Measurements from ENCODE around the gene NR3C1.
"Not testable (repeated sequence)": the region's sequence is repeated elsewhere in the genome, so short reads cannot be mapped to it uniquely, and the experiment has no call there.

Gene NR3C1

GRCh38 chr5:143334903-143335302, 68.6 kb downstream of the NR3C1 start:
- no peaks in the 10 kb centered on the region for H3K36me3 ChIP-seq (ENCODE audit: control insufficient read depth, insufficient read depth, low read length)
- H3K9me3 ChIP-seq (ENCODE audit: control insufficient read depth, low read length): no peaks in the 10 kb centered on the region
- no peaks in the 10 kb centered on the region for H3K4me1 ChIP-seq (ENCODE audit: control insufficient read depth, insufficient read depth, low read length)
- no peak overlapping the region for H3K9ac ChIP-seq (ENCODE audit: low read length)
- no peaks in the 10 kb centered on the region for H3K27me3 ChIP-seq (ENCODE audit: control insufficient read depth, insufficient read depth, low read length)
- no peak overlapping the region for H3K4me3 ChIP-seq (ENCODE audit: low read length)

DNA sequence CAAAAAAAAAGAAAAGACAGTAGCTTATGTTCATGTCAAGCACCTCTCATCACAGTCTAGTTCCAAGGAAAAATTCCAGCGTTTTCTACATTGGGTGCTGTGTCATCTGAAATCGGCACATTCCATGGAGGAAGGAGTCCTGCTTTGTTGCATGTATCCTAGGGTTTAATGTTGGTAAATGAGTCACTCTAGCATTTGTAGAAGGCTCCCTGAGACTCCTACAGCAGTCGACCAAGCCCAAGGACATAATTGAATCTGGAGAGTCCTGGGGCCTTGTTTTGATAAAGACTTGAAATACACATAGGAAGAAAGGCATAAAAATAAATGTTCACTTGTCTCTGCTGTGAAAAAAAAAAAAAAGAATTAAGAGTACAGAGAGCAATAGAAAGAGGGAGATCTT, 69.1 kb downstream of the NR3C1 start:
- not testable (repeated sequence) for H3K36me3 ChIP-seq (ENCODE audit: control insufficient read depth, insufficient read depth, low read length); H3K9me3 ChIP-seq (ENCODE audit: control insufficient read depth, low read length); H3K4me1 ChIP-seq (ENCODE audit: control insufficient read depth, insufficient read depth, low read length); H3K9ac ChIP-seq (ENCODE audit: low read length); H3K4me3 ChIP-seq (ENCODE audit: low read length); H3K27me3 ChIP-seq (ENCODE audit: control insufficient read depth, insufficient read depth, low read length)

DNA sequence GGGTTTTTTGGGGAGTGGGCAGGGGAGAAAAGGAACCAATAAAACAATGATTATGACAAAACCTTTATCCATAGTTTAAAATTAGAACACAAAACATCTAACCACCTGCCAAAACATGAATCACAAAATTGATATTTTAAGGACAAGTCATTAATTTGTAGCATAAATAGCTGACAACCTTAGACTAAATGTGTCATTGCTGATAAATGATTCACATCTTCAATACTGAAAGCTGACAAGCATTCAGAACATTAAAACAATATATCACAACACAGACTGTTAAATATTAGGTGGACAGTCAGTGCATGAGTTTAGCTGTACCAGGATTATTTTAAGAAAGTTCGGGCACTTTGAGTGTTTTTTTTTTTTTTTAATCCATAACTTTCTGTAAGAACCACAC, 71.5 kb downstream of the NR3C1 start:
- no peaks in the 10 kb centered on the region for H3K9me3 ChIP-seq (ENCODE audit: control insufficient read depth, low read length)
- no peak overlapping the region for H3K9ac ChIP-seq (ENCODE audit: low read length)
- H3K36me3 ChIP-seq (ENCODE audit: control insufficient read depth, insufficient read depth, low read length): no peaks in the 10 kb centered on the region
- no peak overlapping the region for H3K4me3 ChIP-seq (ENCODE audit: low read length)
- no peaks in the 10 kb centered on the region for H3K4me1 ChIP-seq (ENCODE audit: control insufficient read depth, insufficient read depth, low read length)
- H3K27me3 ChIP-seq (ENCODE audit: control insufficient read depth, insufficient read depth, low read length): no peaks in the 10 kb centered on the region

DNA sequence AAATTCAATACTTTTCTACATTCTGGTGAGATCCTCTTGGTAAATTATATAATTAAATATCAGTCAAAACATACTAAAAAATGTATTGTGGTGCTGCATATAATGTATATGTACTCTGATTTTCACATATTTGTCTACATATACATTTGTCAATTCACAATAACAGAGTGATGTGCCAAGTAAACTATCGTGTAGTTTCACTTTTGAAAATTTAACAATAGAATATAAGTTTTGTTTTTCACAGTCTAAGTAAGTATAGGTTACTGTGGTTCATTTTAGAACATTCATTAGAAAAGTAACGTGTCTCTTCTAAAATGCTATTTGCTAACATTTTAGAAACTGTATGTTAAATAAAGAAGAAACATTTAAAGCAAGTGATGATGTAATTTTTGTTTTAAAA, 73.6 kb downstream of the NR3C1 start:
- H3K4me1 ChIP-seq (ENCODE audit: control insufficient read depth, insufficient read depth, low read length): no peaks in the 10 kb centered on the region
- H3K4me3 ChIP-seq (ENCODE audit: low read length): no peak overlapping the region
- H3K9me3 ChIP-seq (ENCODE audit: control insufficient read depth, low read length): no peaks in the 10 kb centered on the region
- no peaks in the 10 kb centered on the region for H3K36me3 ChIP-seq (ENCODE audit: control insufficient read depth, insufficient read depth, low read length)
- no peak overlapping the region for H3K9ac ChIP-seq (ENCODE audit: low read length)
- no peaks in the 10 kb centered on the region for H3K27me3 ChIP-seq (ENCODE audit: control insufficient read depth, insufficient read depth, low read length)

DNA sequence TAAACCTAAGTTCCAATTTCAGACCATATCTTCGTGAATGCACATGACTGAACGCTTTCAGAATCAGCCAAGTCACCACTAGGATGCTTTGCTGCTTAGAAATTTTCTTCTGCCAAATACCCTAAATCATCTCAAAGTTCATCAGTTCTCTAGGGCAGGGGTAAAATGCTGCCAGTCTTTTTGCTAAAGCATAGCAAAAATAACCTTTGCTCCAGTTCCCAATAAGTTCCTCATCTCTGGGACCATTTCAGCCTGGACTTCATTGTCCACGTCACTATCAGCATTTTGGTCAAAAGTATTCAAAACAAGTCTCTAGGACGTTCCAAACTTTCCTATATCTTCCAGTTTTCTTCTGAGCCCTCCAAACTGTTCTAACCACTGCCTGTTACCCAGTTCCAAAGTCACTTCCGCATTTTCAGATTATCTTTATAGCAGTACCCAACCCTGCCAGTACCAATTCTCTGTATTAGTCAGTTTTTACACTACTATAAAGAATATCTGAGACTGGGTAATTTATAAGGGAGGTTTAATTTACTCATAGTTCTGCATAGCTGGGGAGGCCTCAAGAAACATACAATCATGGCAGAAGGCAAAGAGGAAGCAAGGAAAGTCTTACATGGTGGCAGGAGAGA, 74.8 kb downstream of the NR3C1 start:
- Histone ChIP-seq H3K9me3 (ENCODE audit: control insufficient read depth, low read length) (no peaks in the 10 kb centered on the region), H3K27me3 (ENCODE audit: control insufficient read depth, insufficient read depth, low read length) (no peaks in the 10 kb centered on the region), H3K4me3 (ENCODE audit: low read length) (no peak overlapping the region), H3K4me1 (ENCODE audit: control insufficient read depth, insufficient read depth, low read length) (no peaks in the 10 kb centered on the region), H3K9ac (ENCODE audit: low read length) (no peak overlapping the region), H3K36me3 (ENCODE audit: control insufficient read depth, insufficient read depth, low read length) (no peaks in the 10 kb centered on the region)

- H3K9me3 ChIP-seq (ENCODE audit: control insufficient read depth, low read length); H3K4me1 ChIP-seq (ENCODE audit: control insufficient read depth, insufficient read depth, low read length): not testable (repeated sequence)
Observed at GRCh38 chr5:143325086-143325485, 78.4 kb downstream of the NR3C1 start.

GRCh38 chr5:143322931-143323630, 80.4 kb downstream of the NR3C1 start:
- H3K9me3 ChIP-seq (ENCODE audit: control insufficient read depth, low read length); H3K36me3 ChIP-seq (ENCODE audit: control insufficient read depth, insufficient read depth, low read length); H3K9ac ChIP-seq (ENCODE audit: low read length); H3K4me3 ChIP-seq (ENCODE audit: low read length); H3K27me3 ChIP-seq (ENCODE audit: control insufficient read depth, insufficient read depth, low read length): not testable (repeated sequence)
- peaks cover 10% of the 10 kb centered on the region for H3K4me1 ChIP-seq (ENCODE audit: control insufficient read depth, insufficient read depth, low read length)

More at GRCh38 chr5:143325086-143325485, 78.4 kb downstream of the NR3C1 start:
- H3K4me3 ChIP-seq (ENCODE audit: low read length); H3K9ac ChIP-seq (ENCODE audit: low read length); H3K27me3 ChIP-seq (ENCODE audit: control insufficient read depth, insufficient read depth, low read length); H3K36me3 ChIP-seq (ENCODE audit: control insufficient read depth, insufficient read depth, low read length): not testable (repeated sequence)

- no peaks in the 10 kb centered on the region for H3K9me3 ChIP-seq (ENCODE audit: control insufficient read depth, low read length)
- H3K27me3 ChIP-seq (ENCODE audit: control insufficient read depth, insufficient read depth, low read length): no peaks in the 10 kb centered on the region
- no peaks in the 10 kb centered on the region for H3K36me3 ChIP-seq (ENCODE audit: control insufficient read depth, insufficient read depth, low read length)
- H3K4me1 ChIP-seq (ENCODE audit: control insufficient read depth, insufficient read depth, low read length): peaks cover 10% of the 10 kb centered on the region
- no peak overlapping the region for H3K9ac ChIP-seq (ENCODE audit: low read length)
- no peak overlapping the region for H3K4me3 ChIP-seq (ENCODE audit: low read length)
Observed at GRCh38 chr5:143322176-143322575, 81.3 kb downstream of the NR3C1 start.

- peaks cover 10% of the 10 kb centered on the region for H3K4me1 ChIP-seq (ENCODE audit: control insufficient read depth, insufficient read depth, low read length)
Observed at GRCh38 chr5:143319437-143320227, 83.9 kb downstream of the NR3C1 start.

DNA sequence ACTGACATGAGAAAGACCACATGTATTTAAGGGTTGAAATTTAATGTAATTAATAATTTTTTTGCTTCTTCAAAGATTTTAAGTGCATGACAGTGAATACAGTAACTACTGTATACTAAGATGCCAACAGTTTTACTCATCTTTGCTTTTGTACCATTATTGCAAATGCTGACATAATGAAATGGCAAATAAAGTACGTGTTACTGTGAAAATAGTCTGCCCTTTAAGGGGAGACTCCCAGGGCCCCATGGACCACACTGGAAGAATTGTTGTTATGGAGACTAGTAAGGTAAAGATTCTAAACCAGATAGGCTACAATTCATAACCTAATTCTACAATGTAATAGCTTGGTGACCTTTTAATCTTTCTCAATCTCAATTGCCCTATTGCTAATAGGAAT, 84.7 kb downstream of the NR3C1 start:
- Histone ChIP-seq H3K9ac (ENCODE audit: low read length) (no peak overlapping the region), H3K4me1 (ENCODE audit: control insufficient read depth, insufficient read depth, low read length) (peaks cover 10% of the 10 kb centered on the region), H3K27me3 (ENCODE audit: control insufficient read depth, insufficient read depth, low read length) (no peaks in the 10 kb centered on the region), H3K36me3 (ENCODE audit: control insufficient read depth, insufficient read depth, low read length) (no peaks in the 10 kb centered on the region), H3K9me3 (ENCODE audit: control insufficient read depth, low read length) (no peaks in the 10 kb centered on the region), H3K4me3 (ENCODE audit: low read length) (no peak overlapping the region)

More at GRCh38 chr5:143319437-143320227, 83.9 kb downstream of the NR3C1 start:
- no peaks in the 10 kb centered on the region for H3K27me3 ChIP-seq (ENCODE audit: control insufficient read depth, insufficient read depth, low read length)
- H3K36me3 ChIP-seq (ENCODE audit: control insufficient read depth, insufficient read depth, low read length): no peaks in the 10 kb centered on the region
- H3K4me3 ChIP-seq (ENCODE audit: low read length): no peak overlapping the region
- H3K9ac ChIP-seq (ENCODE audit: low read length): no peak overlapping the region
- H3K9me3 ChIP-seq (ENCODE audit: control insufficient read depth, low read length): no peaks in the 10 kb centered on the region

- Histone ChIP-seq H3K9ac (ENCODE audit: low read length) (no peak overlapping the region), H3K36me3 (ENCODE audit: control insufficient read depth, insufficient read depth, low read length) (no peaks in the 10 kb centered on the region), H3K4me1 (ENCODE audit: control insufficient read depth, insufficient read depth, low read length) (peaks cover 10% of the 10 kb centered on the region), H3K9me3 (ENCODE audit: control insufficient read depth, low read length) (no peaks in the 10 kb centered on the region), H3K4me3 (ENCODE audit: low read length) (no peak overlapping the region), H3K27me3 (ENCODE audit: control insufficient read depth, insufficient read depth, low read length) (no peaks in the 10 kb centered on the region)
Observed at GRCh38 chr5:143318270-143318669, 85.2 kb downstream of the NR3C1 start.

All from mucosa of stomach (tissue), 1 donor.